Measurements from ENCODE around the gene NTN1.

DNA sequence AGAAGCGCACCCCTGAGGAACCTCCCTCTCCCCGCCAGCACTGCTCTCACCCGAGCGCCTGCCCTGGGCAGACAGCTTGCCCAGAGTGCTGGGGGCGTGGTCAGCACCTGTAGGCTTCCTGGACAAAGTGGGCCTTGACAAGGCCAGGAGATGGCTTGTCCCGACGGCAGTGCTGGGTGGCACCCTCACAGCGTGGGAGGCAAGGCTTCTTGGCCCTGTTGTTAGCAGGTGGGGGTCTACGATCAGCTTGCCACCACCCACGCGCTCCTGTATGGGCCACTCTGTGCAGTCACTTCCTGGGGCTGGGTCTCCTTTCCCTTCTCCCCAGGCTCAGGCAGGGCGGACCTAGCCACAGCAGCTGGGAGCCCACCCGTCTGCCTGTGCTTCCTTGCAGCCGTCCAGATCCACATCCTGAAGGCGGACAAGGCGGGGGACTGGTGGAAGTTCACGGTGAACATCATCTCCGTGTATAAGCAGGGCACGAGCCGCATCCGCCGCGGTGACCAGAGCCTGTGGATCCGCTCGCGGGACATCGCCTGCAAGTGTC is 218.0 kb downstream of the NTN1 start:
- no peak for TF ChIP-seq CTCF (conservative IDR thresholded peaks at IDR 0.05)
- no peak for TF ChIP-seq ZFX (IDR thresholded peaks at IDR 0.05)

Data from C4-2B (cell line).